Measurements from ENCODE around the gene NRXN2. TPM values are rescaled to one million over a fixed set of nuclear protein-coding genes. Genes with fewer than 3 reads are reported as not detected.

The NRXN2 gene
- total and polyA plus RNA-seq, 9 donors = 11.8 to 41.8 (median 30.5) TPM

DNA sequence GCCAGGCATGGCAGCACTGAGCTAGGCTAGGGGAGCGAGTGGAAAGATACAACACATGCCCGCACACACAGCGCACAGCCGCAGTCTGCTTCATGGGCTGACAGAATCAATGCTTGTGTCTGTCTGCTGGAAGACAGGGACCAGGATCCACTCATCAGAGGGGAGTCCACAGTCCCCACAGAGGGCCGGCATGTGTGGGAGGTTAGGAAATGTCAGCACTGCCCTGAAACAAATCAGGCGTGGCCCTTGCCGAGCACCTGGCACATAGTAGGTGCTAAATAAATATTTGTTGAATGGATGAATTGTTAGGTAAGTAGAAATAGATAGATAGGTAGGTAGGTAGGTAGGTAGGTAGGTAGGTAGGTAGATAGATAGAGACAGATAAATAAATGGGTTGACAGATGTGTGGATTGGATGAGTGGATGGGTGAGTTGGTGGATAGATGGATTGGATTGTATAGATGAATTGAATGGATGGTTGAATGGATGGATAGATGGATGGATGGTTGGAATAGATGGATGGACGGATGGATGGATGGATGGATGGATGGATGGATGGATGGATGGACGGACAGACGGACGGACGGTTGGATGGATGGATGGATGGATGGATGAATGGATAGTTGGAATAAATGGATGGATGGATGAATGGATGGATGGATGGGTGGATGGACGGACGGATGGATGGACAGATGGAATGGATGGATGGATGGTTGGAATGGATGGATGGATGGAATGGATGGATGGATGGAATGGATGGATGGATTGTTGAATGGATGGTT, 128.6 kb downstream of the NRXN2 start:
- Histone ChIP-seq H3K27me3 (ENCODE audit: control insufficient read depth, insufficient read depth, low read length) (peaks cover 5% of the 10 kb centered on the region), H3K4me1 (ENCODE audit: control insufficient read depth, insufficient read depth, low read length) (no peaks in the 10 kb centered on the region), H3K27ac (ENCODE audit: low read length) (no peak overlapping the region), H3K4me3 (ENCODE audit: low read length) (no peak overlapping the region), H3K36me3 (ENCODE audit: control insufficient read depth, insufficient read depth, low read length) (no peaks in the 10 kb centered on the region), H3K9me3 (replicated peaks; ENCODE audit: control insufficient read depth, low read depth, low read length) (peaks cover 7% of the 10 kb centered on the region)
- no peak for DNase-seq
- WGBS (ENCODE audit: insufficient coverage) = 96% methylated on average over 14 of the region's 14 CpGs

DNA sequence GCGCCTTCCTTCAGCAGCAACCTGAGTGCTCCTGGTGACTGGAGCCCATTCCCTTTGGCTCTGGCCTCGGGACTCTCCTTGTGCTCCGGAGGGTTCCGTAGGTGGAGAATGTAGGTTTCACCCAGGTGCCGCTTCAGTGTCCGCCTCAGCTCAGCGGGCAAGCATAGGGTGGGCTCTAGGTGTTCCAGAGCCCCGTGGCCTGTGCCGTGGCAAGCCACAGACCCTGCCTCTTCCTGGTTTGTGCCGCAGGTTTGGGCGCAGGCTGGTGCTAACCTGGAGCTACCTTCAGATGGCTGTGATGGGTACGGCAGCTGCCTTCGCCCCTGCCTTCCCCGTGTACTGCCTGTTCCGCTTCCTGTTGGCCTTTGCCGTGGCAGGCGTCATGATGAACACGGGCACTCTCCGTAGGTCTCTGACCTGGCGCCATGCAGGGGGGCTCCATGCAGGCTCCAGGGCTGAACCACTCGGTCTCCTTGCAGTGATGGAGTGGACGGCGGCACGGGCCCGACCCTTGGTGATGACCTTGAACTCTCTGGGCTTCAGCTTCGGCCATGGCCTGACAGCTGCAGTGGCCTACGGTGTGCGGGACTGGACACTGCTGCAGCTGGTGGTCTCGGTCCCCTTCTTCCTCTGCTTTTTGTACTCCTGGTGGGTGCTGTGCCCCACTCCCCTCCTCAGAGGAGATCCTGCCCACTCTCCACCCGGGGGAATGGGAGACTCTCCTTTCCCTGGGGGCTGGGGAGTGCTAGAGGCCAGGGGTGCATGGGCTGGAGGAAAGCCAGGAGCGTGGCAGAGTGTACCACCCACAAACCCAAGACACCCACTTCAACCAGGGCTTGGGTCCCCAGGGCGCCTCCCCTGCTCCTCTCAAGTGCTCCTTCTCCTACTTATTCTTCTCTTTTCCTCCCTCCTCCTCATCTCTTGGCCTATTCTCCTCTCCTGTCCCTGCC, 129.6 kb downstream of the NRXN2 start:
- H3K27me3 ChIP-seq (ENCODE audit: control insufficient read depth, insufficient read depth, low read length) = peaks cover 8% of the 10 kb centered on the region
- no peak overlapping the region for H3K27ac ChIP-seq (ENCODE audit: low read length)
- no peaks in the 10 kb centered on the region for H3K4me1 ChIP-seq (ENCODE audit: control insufficient read depth, insufficient read depth, low read length)
- peaks cover 11% of the 10 kb centered on the region for H3K9me3 ChIP-seq (replicated peaks; ENCODE audit: control insufficient read depth, low read depth, low read length)
- no peak overlapping the region for H3K4me3 ChIP-seq (ENCODE audit: low read length)
- no peaks in the 10 kb centered on the region for H3K36me3 ChIP-seq (ENCODE audit: control insufficient read depth, insufficient read depth, low read length)
- DNase-seq = no peak
- WGBS (ENCODE audit: insufficient coverage) = 89% methylated on average over 28 of the region's 32 CpGs

DNA sequence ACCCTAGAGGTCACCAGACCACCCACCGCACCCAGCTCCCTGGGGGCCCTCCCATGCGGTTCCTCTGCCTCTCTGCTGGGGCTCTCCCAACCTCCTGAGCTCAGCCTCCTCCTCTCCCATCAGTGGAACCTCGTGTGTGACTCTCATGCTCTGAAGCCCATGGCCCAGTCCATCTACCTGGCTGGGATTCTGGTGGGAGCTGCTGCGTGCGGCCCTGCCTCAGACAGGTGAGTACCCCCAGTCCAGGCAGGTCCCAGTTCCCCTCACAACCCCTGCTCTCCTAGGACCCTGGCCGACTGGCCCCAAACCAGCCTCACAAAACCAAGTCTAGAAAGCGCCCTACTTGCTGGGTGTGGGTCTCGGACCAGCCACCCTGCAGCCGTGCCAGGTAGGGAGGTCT, 130.3 kb downstream of the NRXN2 start:
- H3K27me3 ChIP-seq (ENCODE audit: control insufficient read depth, insufficient read depth, low read length) = peaks cover 10% of the 10 kb centered on the region
- peaks cover 16% of the 10 kb centered on the region for H3K9me3 ChIP-seq (replicated peaks; ENCODE audit: control insufficient read depth, low read depth, low read length)
- no peaks in the 10 kb centered on the region for H3K4me1 ChIP-seq (ENCODE audit: control insufficient read depth, insufficient read depth, low read length)
- WGBS (ENCODE audit: insufficient coverage) = 81% methylated on average over 7 of the region's 9 CpGs
- no peak overlapping the region for H3K27ac ChIP-seq (ENCODE audit: low read length)
- H3K36me3 ChIP-seq (ENCODE audit: control insufficient read depth, insufficient read depth, low read length) = no peaks in the 10 kb centered on the region
- no peak for DNase-seq
- no peak overlapping the region for H3K4me3 ChIP-seq (ENCODE audit: low read length)

DNA sequence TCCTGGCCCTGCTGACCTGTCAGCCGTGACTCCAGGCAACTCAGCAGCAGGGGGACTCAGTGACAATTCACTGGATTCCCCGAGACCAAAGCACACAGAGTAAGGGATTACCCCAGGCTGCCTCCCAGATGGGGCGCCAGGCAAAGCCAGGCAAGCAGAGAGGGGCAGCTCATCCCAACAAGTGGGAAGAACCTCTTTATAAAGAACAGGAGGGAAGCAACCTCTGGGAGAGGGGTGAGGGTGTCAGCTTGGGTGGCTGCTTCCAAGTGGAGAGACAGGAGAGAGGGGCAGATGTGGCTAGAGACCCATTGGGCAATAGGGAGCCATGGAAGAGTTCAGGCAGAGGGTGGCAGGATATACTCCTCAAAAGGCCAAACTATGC, 130.8 kb downstream of the NRXN2 start:
- peaks cover 16% of the 10 kb centered on the region for H3K9me3 ChIP-seq (replicated peaks; ENCODE audit: control insufficient read depth, low read depth, low read length)
- H3K27ac ChIP-seq (ENCODE audit: low read length) = no peak overlapping the region
- no peaks in the 10 kb centered on the region for H3K4me1 ChIP-seq (ENCODE audit: control insufficient read depth, insufficient read depth, low read length)
- H3K27me3 ChIP-seq (ENCODE audit: control insufficient read depth, insufficient read depth, low read length) = peaks cover 10% of the 10 kb centered on the region
- H3K36me3 ChIP-seq (ENCODE audit: control insufficient read depth, insufficient read depth, low read length) = no peaks in the 10 kb centered on the region
- 88% methylated on average over 3 of the region's 3 CpGs for WGBS (ENCODE audit: insufficient coverage)
- H3K4me3 ChIP-seq (ENCODE audit: low read length) = no peak overlapping the region
- DNase-seq = no peak

DNA sequence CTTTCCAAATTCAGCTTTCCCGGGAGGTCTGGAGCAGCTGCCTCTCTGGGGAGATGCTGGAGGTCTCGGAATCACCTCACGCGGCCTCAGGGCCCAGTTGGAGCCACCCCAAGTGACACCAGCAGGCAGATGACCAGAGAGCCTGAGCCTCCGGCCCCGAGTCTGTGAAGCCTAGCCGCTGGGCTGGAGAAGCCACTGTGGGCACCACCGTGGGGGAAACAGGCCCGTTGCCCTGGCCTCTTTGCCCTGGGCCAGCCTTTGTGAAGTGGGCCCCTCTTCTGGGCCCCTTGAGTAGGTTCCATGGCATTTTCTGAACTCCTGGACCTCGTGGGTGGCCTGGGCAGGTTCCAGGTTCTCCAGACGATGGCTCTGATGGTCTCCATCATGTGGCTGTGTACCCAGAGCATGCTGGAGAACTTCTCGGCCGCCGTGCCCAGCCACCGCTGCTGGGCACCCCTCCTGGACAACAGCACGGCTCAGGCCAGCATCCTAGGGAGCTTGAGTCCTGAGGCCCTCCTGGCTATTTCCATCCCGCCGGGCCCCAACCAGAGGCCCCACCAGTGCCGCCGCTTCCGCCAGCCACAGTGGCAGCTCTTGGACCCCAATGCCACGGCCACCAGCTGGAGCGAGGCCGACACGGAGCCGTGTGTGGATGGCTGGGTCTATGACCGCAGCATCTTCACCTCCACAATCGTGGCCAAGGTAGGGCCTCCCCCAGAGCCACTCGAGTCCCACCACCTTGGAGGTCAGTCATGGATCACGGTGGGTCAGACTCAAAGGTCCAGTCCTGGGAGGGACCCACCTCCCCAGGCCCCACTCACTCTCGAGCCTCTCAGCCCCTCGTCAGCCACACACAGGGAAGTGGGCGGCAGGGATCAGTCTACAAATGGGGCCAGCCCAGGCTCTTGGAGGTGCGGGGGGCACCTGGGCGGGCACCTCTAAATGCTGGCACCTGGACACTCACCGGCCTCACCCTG, 131.5 kb downstream of the NRXN2 start:
- Histone ChIP-seq H3K4me1 (ENCODE audit: control insufficient read depth, insufficient read depth, low read length) (no peaks in the 10 kb centered on the region), H3K9me3 (replicated peaks; ENCODE audit: control insufficient read depth, low read depth, low read length) (peaks cover 16% of the 10 kb centered on the region), H3K27me3 (ENCODE audit: control insufficient read depth, insufficient read depth, low read length) (peaks cover 10% of the 10 kb centered on the region), H3K4me3 (ENCODE audit: low read length) (no peak overlapping the region), H3K36me3 (ENCODE audit: control insufficient read depth, insufficient read depth, low read length) (no peaks in the 10 kb centered on the region), H3K27ac (ENCODE audit: low read length) (no peak overlapping the region)
- WGBS (ENCODE audit: insufficient coverage) = 84% methylated on average over 33 of the region's 36 CpGs
- DNase-seq = no peak

DNA sequence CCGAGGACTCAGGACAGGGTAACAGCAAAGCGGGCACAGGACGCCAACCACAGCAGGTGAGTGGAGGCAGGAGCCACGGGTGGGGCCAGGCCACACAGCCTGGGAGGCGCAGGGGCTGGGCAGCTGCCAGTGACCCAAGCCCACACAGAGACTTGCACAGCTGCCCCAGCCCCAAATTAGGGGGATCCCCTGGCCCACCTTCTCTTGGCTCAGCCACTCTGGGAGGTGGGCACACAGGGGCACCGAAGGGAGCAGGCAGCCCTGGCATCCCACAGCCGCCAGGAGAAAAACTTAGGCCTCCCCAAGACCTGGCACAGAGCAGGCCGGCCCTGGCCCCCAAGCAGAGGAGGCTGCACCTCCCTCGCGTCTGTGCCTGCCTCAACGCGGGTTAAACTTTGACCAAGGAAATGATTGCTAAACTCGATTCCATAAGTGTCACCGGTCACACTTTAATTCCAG, 132.2 kb downstream of the NRXN2 start, which contains the start of gene SLC22A12:
TSS of gene SLC22A12 (plus strand) at position 458 of the 459 bp plus-strand sequence. CDS start 337 bp downstream, outside the sequence.
- Histone ChIP-seq H3K9me3 (replicated peaks; ENCODE audit: control insufficient read depth, low read depth, low read length) (peaks cover 11% of the 10 kb centered on the region), H3K36me3 (ENCODE audit: control insufficient read depth, insufficient read depth, low read length) (no peaks in the 10 kb centered on the region), H3K27me3 (ENCODE audit: control insufficient read depth, insufficient read depth, low read length) (peaks cover 12% of the 10 kb centered on the region), H3K4me3 (ENCODE audit: low read length) (no peak within 1 kb of the TSS), H3K27ac (ENCODE audit: low read length) (no peak within 1 kb of the TSS), H3K4me1 (ENCODE audit: control insufficient read depth, insufficient read depth, low read length) (no peaks in the 10 kb centered on the region)
- 73% methylated on average over 14 of the region's 14 CpGs for WGBS (ENCODE audit: insufficient coverage)
- no peak for DNase-seq

DNA sequence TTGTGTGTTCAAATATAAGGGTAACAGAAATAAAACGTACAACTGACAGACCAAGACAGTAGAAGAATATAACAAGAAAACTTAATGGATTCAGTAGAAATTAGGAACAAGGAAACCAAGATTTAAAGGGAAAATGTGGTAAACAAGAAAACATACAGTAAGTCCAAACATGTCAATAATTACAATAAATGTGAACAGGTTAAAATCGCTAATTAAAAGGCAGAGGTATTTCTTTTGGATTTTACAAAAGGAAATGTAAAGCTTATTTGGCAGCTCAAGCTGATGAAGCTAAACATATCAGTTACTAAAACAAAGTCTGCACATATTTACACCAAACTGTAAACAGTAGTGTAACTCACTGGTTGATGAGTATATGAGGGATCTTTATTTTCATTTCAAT, 134.3 kb downstream of the NRXN2 start:
- Histone ChIP-seq H3K27me3 (ENCODE audit: control insufficient read depth, insufficient read depth, low read length) (peaks cover 8% of the 10 kb centered on the region), H3K4me1 (ENCODE audit: control insufficient read depth, insufficient read depth, low read length) (no peaks in the 10 kb centered on the region), H3K4me3 (ENCODE audit: low read length) (no peak overlapping the region), H3K9me3 (replicated peaks; ENCODE audit: control insufficient read depth, low read depth, low read length) (peaks cover 11% of the 10 kb centered on the region), H3K36me3 (ENCODE audit: control insufficient read depth, insufficient read depth, low read length) (no peaks in the 10 kb centered on the region), H3K27ac (ENCODE audit: low read length) (no peak overlapping the region)
- DNase-seq = no peak
- WGBS (ENCODE audit: insufficient coverage) = no CpG with 5 or more reads among the region's 2 CpGs

DNA sequence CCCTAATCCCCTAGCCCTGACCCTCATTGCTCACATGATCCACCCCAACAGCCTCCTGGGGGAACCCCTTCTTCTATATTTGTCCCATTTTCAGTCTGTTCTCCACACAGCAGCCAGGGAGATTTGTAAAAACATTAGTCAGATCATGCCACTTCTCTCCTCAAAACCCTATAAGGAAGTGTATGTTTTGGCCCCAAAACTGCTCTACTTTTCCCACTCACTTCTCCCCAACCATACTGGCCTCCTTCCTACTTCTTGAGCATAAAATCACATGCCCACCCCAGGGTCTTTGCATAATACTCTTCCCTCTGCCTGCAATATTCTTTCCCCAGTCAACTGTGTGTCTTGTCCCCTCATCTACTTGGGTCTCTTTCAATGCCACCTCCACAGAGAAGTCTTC, 136.6 kb downstream of the NRXN2 start:
- no peak for DNase-seq
- Histone ChIP-seq H3K9me3 (replicated peaks; ENCODE audit: control insufficient read depth, low read depth, low read length) (peaks cover 11% of the 10 kb centered on the region), H3K36me3 (ENCODE audit: control insufficient read depth, insufficient read depth, low read length) (no peaks in the 10 kb centered on the region), H3K4me3 (ENCODE audit: low read length) (no peak overlapping the region), H3K27ac (ENCODE audit: low read length) (no peak overlapping the region), H3K27me3 (ENCODE audit: control insufficient read depth, insufficient read depth, low read length) (peaks cover 7% of the 10 kb centered on the region), H3K4me1 (ENCODE audit: control insufficient read depth, insufficient read depth, low read length) (peaks cover 2% of the 10 kb centered on the region)

DNA sequence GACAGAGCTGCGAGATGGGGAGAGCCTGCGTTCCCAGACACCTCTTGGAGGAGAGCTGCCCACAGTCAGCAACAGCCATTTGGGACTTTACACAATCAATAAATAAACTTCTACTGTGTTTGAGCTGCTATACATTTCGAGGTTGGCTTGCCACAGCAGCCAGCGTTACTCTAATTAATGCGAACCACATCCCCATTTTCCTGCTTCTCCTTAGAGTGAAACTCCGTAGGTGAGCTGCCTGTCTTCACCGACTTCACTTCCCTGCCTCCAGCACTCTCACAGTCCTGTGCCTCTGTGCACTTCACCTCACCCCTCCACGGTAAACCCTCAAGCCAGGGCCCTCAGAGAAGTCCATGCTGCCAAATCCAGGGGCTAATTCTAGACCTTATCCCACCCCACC, 137.8 kb downstream of the NRXN2 start:
- no peak for DNase-seq
- Histone ChIP-seq H3K27ac (ENCODE audit: low read length) (no peak overlapping the region), H3K27me3 (ENCODE audit: control insufficient read depth, insufficient read depth, low read length) (peaks cover 7% of the 10 kb centered on the region), H3K9me3 (replicated peaks; ENCODE audit: control insufficient read depth, low read depth, low read length) (peaks cover 11% of the 10 kb centered on the region), H3K4me3 (ENCODE audit: low read length) (no peak overlapping the region), H3K4me1 (ENCODE audit: control insufficient read depth, insufficient read depth, low read length) (peaks cover 10% of the 10 kb centered on the region), H3K36me3 (ENCODE audit: control insufficient read depth, insufficient read depth, low read length) (no peaks in the 10 kb centered on the region)
- 60% methylated on average over 7 of the region's 8 CpGs for WGBS (ENCODE audit: insufficient coverage)

Data from muscle of leg (tissue), 11 donors.